MCF 10A (cell line): ENCODE data around the gene PAX3. TPM values are rescaled to one million over a fixed set of nuclear protein-coding genes. Genes with fewer than 3 reads are reported as not detected.

Source experiments
- BruUV-seq: library from RNA; stranded (reverse); fragments of 400-500 nt; replicated peaks from 2 replicates; lab custom pipeline; 2021; lab: Mats Ljungman, UMichigan
- CTCF ChIA-PET: fragments of 300-600 bp; sonication (Branson Sonifier 250); formaldehyde crosslinking; extraction: SDS; loops from one replicate; lab custom pipeline; 2021; ENCODE audit warnings: antibody characterized with exemption, inconsistent platforms; lab: Yijun Ruan, JAX
- POLR2A ChIA-PET: fragments of 300-600, 350-650 bp; sonication (Branson Sonifier 250); formaldehyde crosslinking; extraction: SDS; loops from one replicate; lab custom pipeline; 2020; ENCODE audit warnings: antibody characterized with exemption, inconsistent platforms; lab: Yijun Ruan, JAX
- DNase-seq: peaks from one replicate; pipeline ENCODE4 v3.0.0-alpha.2; 2018; ENCODE audit not compliant: unreplicated experiment
- H3K27ac Mint-ChIP-seq: one replicate; pipeline ENCODE4 v1.8.0; 2022; ENCODE audit warnings: mild to moderate bottlenecking, low read depth, mixed read lengths; ENCODE audit not compliant: unreplicated experiment
- H3K27me3 Mint-ChIP-seq: one replicate; pipeline ENCODE4 v1.8.0; 2022; ENCODE audit warnings: mixed read lengths; ENCODE audit not compliant: insufficient read depth, unreplicated experiment
- H3K36me3 Mint-ChIP-seq: one replicate; pipeline ENCODE4 v1.8.0; 2022; ENCODE audit warnings: mild to moderate bottlenecking, moderate library complexity, mixed read lengths; ENCODE audit not compliant: insufficient read depth, unreplicated experiment
- H3K4me1 Mint-ChIP-seq: one replicate; pipeline ENCODE4 v1.8.0; 2022; ENCODE audit warnings: mixed read lengths; ENCODE audit not compliant: insufficient read depth, unreplicated experiment
- H3K4me3 Mint-ChIP-seq: one replicate; pipeline ENCODE4 v1.8.0; 2022; ENCODE audit warnings: mild to moderate bottlenecking, moderate library complexity, mixed read lengths; ENCODE audit not compliant: unreplicated experiment
- H3K9me3 Mint-ChIP-seq: one replicate; pipeline ENCODE4 v1.8.0; 2022; ENCODE audit warnings: mixed read lengths; ENCODE audit not compliant: unreplicated experiment
- intact Hi-C: fragments of 100-400 bp; cut with micrococcal nuclease; formaldehyde crosslinking; loops from 2 replicates; pipeline ENCODE4 v1.14.1; 2022
- total RNA-seq: library from RNA; stranded (reverse); gene quantifications from 2 replicates; pipeline ENCODE4 v1.2.3, GENCODE V29; 2022
- TF ChIP-seq, protein P1 (sequence below): fragments of 200-600 bp; IDR thresholded peaks from one replicate; pipeline ENCODE4 v1.8.0; 2022; ENCODE audit warnings: antibody characterized with exemption, mild to moderate bottlenecking; ENCODE audit not compliant: unreplicated experiment

PAX3 gene
- total RNA-seq, 1 experiment from 2014 or later: not detected

DNA sequence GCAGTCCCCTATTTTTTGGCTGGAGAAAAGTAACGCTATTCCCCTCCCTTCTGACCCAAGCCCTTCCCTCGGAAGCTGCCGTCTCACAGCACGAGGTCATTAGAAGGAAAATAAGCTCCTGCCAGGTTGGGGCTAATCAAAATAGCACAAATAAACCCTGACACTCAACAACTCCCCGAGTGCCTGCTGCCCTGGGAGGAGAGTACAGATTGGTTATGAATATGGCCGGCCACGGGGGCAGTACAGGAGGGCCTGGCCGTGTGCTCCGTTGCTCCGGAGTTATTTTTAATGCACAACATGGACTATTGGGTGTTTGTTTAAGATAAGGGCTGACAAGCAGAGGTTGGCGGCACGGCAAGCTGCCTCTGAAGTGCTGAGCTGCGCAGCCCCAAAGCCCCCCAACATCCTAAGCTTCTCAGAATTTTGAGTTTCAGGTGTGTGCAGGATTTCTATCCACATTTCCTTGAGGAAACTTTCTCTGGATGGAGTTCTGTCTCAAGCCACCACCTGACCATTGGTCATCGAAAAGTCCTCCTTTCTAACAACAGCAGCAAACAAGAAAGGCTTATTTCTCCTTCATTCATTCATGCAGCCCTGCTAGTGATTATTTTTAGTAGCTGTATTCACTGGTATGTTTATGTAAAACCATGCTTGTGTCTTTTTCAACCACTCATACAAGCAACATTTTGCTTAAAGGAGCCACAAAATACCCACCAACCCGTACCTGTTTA is 58.7 kb downstream of the PAX3 start:
- intact Hi-C loops: no loop called here
- Mint-ChIP-seq H3K4me1 (no peaks in the 10 kb centered on the region), H3K9me3 (no peaks in the 10 kb centered on the region), H3K27ac (no peak overlapping the region), H3K27me3 (peaks cover 100% of the 10 kb centered on the region), H3K4me3 (no peak overlapping the region), H3K36me3 (no peaks in the 10 kb centered on the region)
- BruUV-seq: no TSS peak
- TF ChIP-seq, protein P1, sequence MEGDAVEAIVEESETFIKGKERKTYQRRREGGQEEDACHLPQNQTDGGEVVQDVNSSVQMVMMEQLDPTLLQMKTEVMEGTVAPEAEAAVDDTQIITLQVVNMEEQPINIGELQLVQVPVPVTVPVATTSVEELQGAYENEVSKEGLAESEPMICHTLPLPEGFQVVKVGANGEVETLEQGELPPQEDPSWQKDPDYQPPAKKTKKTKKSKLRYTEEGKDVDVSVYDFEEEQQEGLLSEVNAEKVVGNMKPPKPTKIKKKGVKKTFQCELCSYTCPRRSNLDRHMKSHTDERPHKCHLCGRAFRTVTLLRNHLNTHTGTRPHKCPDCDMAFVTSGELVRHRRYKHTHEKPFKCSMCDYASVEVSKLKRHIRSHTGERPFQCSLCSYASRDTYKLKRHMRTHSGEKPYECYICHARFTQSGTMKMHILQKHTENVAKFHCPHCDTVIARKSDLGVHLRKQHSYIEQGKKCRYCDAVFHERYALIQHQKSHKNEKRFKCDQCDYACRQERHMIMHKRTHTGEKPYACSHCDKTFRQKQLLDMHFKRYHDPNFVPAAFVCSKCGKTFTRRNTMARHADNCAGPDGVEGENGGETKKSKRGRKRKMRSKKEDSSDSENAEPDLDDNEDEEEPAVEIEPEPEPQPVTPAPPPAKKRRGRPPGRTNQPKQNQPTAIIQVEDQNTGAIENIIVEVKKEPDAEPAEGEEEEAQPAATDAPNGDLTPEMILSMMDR: no peak
- no peak for DNase-seq
- CTCF ChIA-PET: interaction anchor here (0.6 to 1.6 kb wide), 3 partner anchors 22 to 292 kb away, joined by 3 read pairs; no protein-coding TSS in a partner anchor
- POLR2A ChIA-PET: interaction anchor here (0.7 kb wide), 1 partner anchor 9 kb away, joined by 3 read pairs; no protein-coding TSS in a partner anchor

DNA sequence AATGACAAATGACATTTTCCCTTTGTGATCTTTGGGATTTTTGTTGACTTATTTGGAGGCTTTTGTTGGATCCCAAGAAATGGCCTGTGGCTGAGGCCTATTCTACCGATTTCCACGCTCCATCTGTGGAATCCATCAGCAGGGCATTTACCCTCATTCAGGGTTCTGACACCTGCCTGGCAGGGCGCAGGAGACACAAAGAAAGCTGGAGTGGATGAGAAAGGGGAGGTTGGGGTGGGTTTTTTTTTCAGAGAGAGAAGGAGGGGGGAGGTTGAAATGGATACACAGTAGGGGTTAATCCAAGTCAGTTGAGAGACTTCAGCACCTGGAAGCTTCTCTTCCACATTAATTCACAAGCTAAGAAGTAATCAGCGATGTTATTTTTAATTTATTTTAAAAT is 59.7 kb downstream of the PAX3 start:
- no peak for DNase-seq
- no peaks in the 10 kb centered on the region for H3K4me1 Mint-ChIP-seq

DNA sequence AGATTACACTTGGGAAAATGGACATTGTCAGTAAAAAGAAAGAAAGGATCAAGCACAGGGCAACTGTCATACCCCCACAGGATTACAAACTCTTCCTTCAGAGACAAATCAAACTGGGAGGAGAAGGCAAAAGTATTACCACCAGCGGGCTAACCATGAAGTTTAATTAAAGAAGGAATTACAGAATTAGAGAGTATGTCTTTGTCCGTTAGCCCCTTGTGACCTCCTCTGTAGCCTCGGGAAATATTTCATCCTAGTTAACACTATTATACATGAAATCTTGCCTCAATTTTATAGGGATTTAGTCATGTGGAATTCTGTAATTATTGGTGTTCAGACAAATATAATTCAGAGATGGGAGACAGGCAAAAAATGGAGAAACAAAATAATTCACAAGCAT is 60.7 kb downstream of the PAX3 start:
- H3K9me3 Mint-ChIP-seq: no peaks in the 10 kb centered on the region
- ChIA-PET POLR2A (interaction anchor here (1.1 kb wide), 1 partner anchor 19 kb away, joined by 3 read pairs; no protein-coding TSS in a partner anchor), CTCF (interaction anchor here (0.6 kb wide), 1 partner anchor 1390 kb away, joined by 3 read pairs; no protein-coding TSS in a partner anchor)
- no peak overlapping the region for H3K27ac Mint-ChIP-seq
- H3K36me3 Mint-ChIP-seq: no peaks in the 10 kb centered on the region
- no peaks in the 10 kb centered on the region for H3K4me1 Mint-ChIP-seq
- H3K27me3 Mint-ChIP-seq: peaks cover 100% of the 10 kb centered on the region
- no TSS peak for BruUV-seq
- TF ChIP-seq, protein P1: no peak
- intact Hi-C loops: no loop called here
- no peak for DNase-seq
- H3K4me3 Mint-ChIP-seq: no peak overlapping the region

More for the DNA sequence above, 59.7 kb downstream of the PAX3 start:
- H3K4me3 Mint-ChIP-seq: no peak overlapping the region
- intact Hi-C loops: no loop called here
- H3K36me3 Mint-ChIP-seq: no peaks in the 10 kb centered on the region
- no peak overlapping the region for H3K27ac Mint-ChIP-seq
- POLR2A ChIA-PET: no interaction called here
- no peaks in the 10 kb centered on the region for H3K9me3 Mint-ChIP-seq
- BruUV-seq: no TSS peak
- CTCF ChIA-PET: no interaction called here
- H3K27me3 Mint-ChIP-seq: peaks cover 100% of the 10 kb centered on the region
- TF ChIP-seq, protein P1: no peak

DNA sequence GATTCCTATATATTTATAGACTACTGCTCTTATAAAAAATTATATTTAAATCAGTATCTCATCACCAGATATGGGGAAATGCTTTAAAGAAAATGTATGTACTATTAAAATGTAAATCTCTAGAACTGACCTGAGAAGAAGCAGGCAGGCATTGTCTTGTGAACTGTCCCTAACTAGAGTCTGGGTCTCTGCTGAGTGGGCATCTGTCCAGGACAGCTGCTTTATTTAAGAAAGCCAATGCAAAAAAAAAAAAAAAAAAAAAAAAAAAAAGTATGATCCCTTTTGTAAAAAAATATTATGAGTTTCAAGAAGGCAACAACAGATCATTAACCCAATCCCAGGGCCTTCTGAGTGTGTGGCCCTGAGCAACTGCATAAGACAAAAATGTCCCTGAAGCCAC is 66.0 kb downstream of the PAX3 start:
- intact Hi-C loops: no loop called here
- Mint-ChIP-seq H3K36me3 (no peaks in the 10 kb centered on the region), H3K4me1 (no peaks in the 10 kb centered on the region), H3K27ac (no peak overlapping the region), H3K9me3 (no peaks in the 10 kb centered on the region), H3K27me3 (peaks cover 100% of the 10 kb centered on the region), H3K4me3 (no peak overlapping the region)
- TF ChIP-seq, protein P1: no peak
- POLR2A ChIA-PET: no interaction called here
- CTCF ChIA-PET: no interaction called here
- no TSS peak for BruUV-seq
- no peak for DNase-seq
